Measurements from ENCODE around the gene ARL4C.

ARL4C gene

GRCh38 chr2:234444242-234444730, 52.6 kb downstream of the ARL4C start:
- DNase-seq = no peak

Data from 8988T (cell line).